Esophagus squamous epithelium (tissue), 4 donors: ENCODE measurements around the gene MAOA.

ENCODE experiments used
- POLR2A ChIP-seq, 4 donors: fragments of 450-650 bp; IDR thresholded peaks; one replicate each; pipeline ENCODE4 v1.6.1; 2017; ENCODE audit warnings: antibody characterized with exemption in 4 of 4, mild to moderate bottlenecking in 4 of 4, moderate library complexity in 3 of 4
- TF ChIP-seq, protein P1 (sequence below), 6 experiments: fragments of 450-650 bp in 4 of 6; fragments of 200-600 bp in 2 of 6; sonication (generic) in 2 of 6; IDR thresholded peaks; one replicate each; pipeline ENCODE4 v1.5.1; 2016 to 2019; ENCODE audit warnings: antibody characterized with exemption in 6 of 6, mild to moderate bottlenecking in 4 of 6, moderate library complexity in 4 of 6

DNA sequence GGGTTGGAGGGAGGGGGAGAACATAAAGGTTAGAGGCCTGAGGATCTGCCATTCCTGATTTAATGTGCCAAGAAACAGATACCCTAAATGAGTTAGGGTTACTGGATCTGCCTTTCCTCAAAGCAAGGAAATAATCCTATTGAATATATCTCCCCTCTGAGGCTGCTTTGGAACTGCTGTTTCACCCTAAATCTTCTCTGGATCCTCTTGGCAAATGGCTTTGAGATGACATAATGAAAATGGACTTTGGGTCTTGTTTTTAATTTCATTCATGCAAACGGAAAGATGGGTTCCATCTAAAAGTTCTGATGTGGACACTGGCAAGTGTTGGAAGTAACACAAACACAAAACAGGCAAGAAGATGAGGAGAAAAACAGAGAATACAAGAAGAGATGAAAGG lies 23.0 kb upstream of the MAOA start:
- TF ChIP-seq, protein P1, sequence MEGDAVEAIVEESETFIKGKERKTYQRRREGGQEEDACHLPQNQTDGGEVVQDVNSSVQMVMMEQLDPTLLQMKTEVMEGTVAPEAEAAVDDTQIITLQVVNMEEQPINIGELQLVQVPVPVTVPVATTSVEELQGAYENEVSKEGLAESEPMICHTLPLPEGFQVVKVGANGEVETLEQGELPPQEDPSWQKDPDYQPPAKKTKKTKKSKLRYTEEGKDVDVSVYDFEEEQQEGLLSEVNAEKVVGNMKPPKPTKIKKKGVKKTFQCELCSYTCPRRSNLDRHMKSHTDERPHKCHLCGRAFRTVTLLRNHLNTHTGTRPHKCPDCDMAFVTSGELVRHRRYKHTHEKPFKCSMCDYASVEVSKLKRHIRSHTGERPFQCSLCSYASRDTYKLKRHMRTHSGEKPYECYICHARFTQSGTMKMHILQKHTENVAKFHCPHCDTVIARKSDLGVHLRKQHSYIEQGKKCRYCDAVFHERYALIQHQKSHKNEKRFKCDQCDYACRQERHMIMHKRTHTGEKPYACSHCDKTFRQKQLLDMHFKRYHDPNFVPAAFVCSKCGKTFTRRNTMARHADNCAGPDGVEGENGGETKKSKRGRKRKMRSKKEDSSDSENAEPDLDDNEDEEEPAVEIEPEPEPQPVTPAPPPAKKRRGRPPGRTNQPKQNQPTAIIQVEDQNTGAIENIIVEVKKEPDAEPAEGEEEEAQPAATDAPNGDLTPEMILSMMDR (IDR thresholded peaks at IDR 0.05), result no peak
- TF ChIP-seq POLR2A (IDR thresholded peaks at IDR 0.05), result no peak
